H9 (cell line): Measurements from ENCODE around the gene CEMIP. TPM values are rescaled to one million over a fixed set of nuclear protein-coding genes. Genes with fewer than 3 reads are reported as not detected.

Source experiments
- DNase-seq: peaks from one replicate; pipeline ENCODE4 v3.0.0-alpha.2; 2017
- H2AFZ ChIP-seq: one replicate; pipeline ENCODE4 v1.6.1; 2013; ENCODE audit warnings: mild to moderate bottlenecking, low read length, control low read depth, moderate library complexity
- H2AK5ac ChIP-seq: 2 replicates; pipeline ENCODE4 v1.6.1; 2013; ENCODE audit warnings: low read length, control low read depth, mixed read lengths; ENCODE audit not compliant: insufficient read length
- H2BK120ac ChIP-seq: one replicate; pipeline ENCODE4 v1.6.1; 2013; ENCODE audit warnings: low read depth, mild to moderate bottlenecking, low read length, control low read depth, inconsistent platforms; ENCODE audit not compliant: poor library complexity, severe bottlenecking
- H2BK12ac ChIP-seq: 2 replicates; pipeline ENCODE4 v1.6.1; 2013; ENCODE audit warnings: low read length, control low read depth, mixed read lengths, low read depth; ENCODE audit not compliant: insufficient read length
- H2BK15ac ChIP-seq: 2 replicates; pipeline ENCODE4 v1.6.1; 2013; ENCODE audit warnings: low read depth, low read length, control low read depth
- H2BK20ac ChIP-seq: one replicate; pipeline ENCODE4 v1.6.1; 2013; ENCODE audit warnings: low read depth, mild to moderate bottlenecking, low read length, control low read depth, inconsistent platforms; ENCODE audit not compliant: poor library complexity, severe bottlenecking
- H2BK5ac ChIP-seq: 2 replicates; pipeline ENCODE4 v1.6.1; 2013; ENCODE audit warnings: low read length, control low read depth, mixed read lengths; ENCODE audit not compliant: insufficient read length
- H3K14ac ChIP-seq: 2 replicates; pipeline ENCODE4 v1.6.1; 2013; ENCODE audit warnings: low read length, control low read depth; ENCODE audit not compliant: insufficient read depth
- H3K18ac ChIP-seq: 2 replicates; pipeline ENCODE4 v1.6.1; 2013; ENCODE audit warnings: low read depth, mild to moderate bottlenecking, mixed read lengths, low read length, control low read depth; ENCODE audit not compliant: insufficient read length
- H3K23ac ChIP-seq: 2 replicates; pipeline ENCODE4 v1.6.1; 2013; ENCODE audit warnings: low read length, control low read depth, mixed read lengths, low read depth; ENCODE audit not compliant: insufficient read length
- H3K23me2 ChIP-seq: 2 replicates; pipeline ENCODE4 v1.6.1; 2013; ENCODE audit warnings: low read depth, mild to moderate bottlenecking, mixed read lengths, low read length, control low read depth; ENCODE audit not compliant: insufficient read length, poor library complexity, severe bottlenecking
- H3K27ac ChIP-seq: 2 replicates; pipeline ENCODE4 v1.5.1; 2013; ENCODE audit warnings: low read length, control low read depth, mixed read lengths, low read depth; ENCODE audit not compliant: insufficient read length
- H3K27me3 ChIP-seq: 2 replicates; pipeline ENCODE4 v1.6.1; 2013; ENCODE audit warnings: low read length, control low read depth, inconsistent platforms; ENCODE audit not compliant: insufficient read depth
- H3K4ac ChIP-seq: 2 replicates; pipeline ENCODE4 v1.6.1; 2013; ENCODE audit warnings: low read depth, mild to moderate bottlenecking, control low read depth, inconsistent platforms, low read length, moderate library complexity
- H3K4me1 ChIP-seq: 2 replicates; pipeline ENCODE4 v1.6.1; 2013; ENCODE audit warnings: low read length, control low read depth, inconsistent platforms; ENCODE audit not compliant: insufficient read depth
- H3K4me2 ChIP-seq: 2 replicates; pipeline ENCODE4 v1.6.1; 2013; ENCODE audit warnings: low read length, control low read depth, mixed read lengths; ENCODE audit not compliant: insufficient read length, insufficient read depth
- H3K56ac ChIP-seq: 2 replicates; pipeline ENCODE4 v1.6.1; 2013; ENCODE audit warnings: low read depth, mild to moderate bottlenecking, mixed read lengths, low read length, control low read depth; ENCODE audit not compliant: insufficient read length
- H3K79me1 ChIP-seq: 2 replicates; pipeline ENCODE4 v1.6.1; 2013; ENCODE audit warnings: low read depth, mild to moderate bottlenecking, moderate library complexity, low read length, control low read depth, inconsistent platforms; ENCODE audit not compliant: insufficient read depth, poor library complexity, severe bottlenecking
- H3K79me2 ChIP-seq: 2 replicates; pipeline ENCODE4 v1.6.1; 2013; ENCODE audit warnings: low read length, control low read depth, inconsistent platforms; ENCODE audit not compliant: insufficient read depth
- H3K9ac ChIP-seq: 2 replicates; pipeline ENCODE4 v1.6.1; 2013; ENCODE audit warnings: low read length, control low read depth, mixed read lengths; ENCODE audit not compliant: insufficient read length; ENCODE audit errors: extremely low read depth
- H3K9me3 ChIP-seq: one replicate; pipeline ENCODE4 v1.6.1; 2013; ENCODE audit warnings: low read depth, low read length, inconsistent platforms; ENCODE audit not compliant: control insufficient read depth
- H3T11ph ChIP-seq: one replicate; pipeline ENCODE4 v1.6.1; 2013; ENCODE audit warnings: mild to moderate bottlenecking, low read length, control low read depth, inconsistent platforms
- H4K20me1 ChIP-seq: one replicate; pipeline ENCODE4 v1.6.1; 2013; ENCODE audit not compliant: control insufficient read depth, insufficient read length, insufficient read depth
- H4K5ac ChIP-seq: 2 replicates; pipeline ENCODE4 v1.6.1; 2013; ENCODE audit warnings: low read depth, mild to moderate bottlenecking, mixed read lengths, low read length, control low read depth; ENCODE audit not compliant: insufficient read length
- H4K8ac ChIP-seq: replicated peaks from 2 replicates; pipeline ENCODE4 v1.6.1; 2013; ENCODE audit warnings: low read length, control low read depth, mixed read lengths, low read depth; ENCODE audit not compliant: insufficient read length
- H4K91ac ChIP-seq: 2 replicates; pipeline ENCODE4 v1.6.1; 2013; ENCODE audit warnings: low read depth, mild to moderate bottlenecking, moderate library complexity, mixed read lengths, low read length, control low read depth; ENCODE audit not compliant: insufficient read length
- H3K27ac Mint-ChIP-seq, 3 experiments: 2 replicates in 2 of 3; 3 replicates in 1 of 3; pipeline ENCODE4 v1.8.0; 2020 to 2021; ENCODE audit warnings: mixed read lengths in 3 of 3, mild to moderate bottlenecking in 1 of 3, moderate library complexity in 1 of 3
- H3K27me3 Mint-ChIP-seq: 2 replicates; pipeline ENCODE4 v1.8.0; 2021; ENCODE audit warnings: low read depth, mild to moderate bottlenecking, moderate library complexity, mixed read lengths
- H3K36me3 Mint-ChIP-seq, 3 experiments: 2 replicates in 2 of 3; 3 replicates in 1 of 3; pipeline ENCODE4 v1.8.0; 2020 to 2021; ENCODE audit warnings: low read depth in 3 of 3, mixed read lengths in 3 of 3; ENCODE audit not compliant: insufficient read depth in 1 of 3
- H3K4me1 Mint-ChIP-seq, 2 experiments: 2 replicates each; pipeline ENCODE4 v1.8.0; 2020; ENCODE audit warnings: mixed read lengths in 2 of 2
- H3K4me3 Mint-ChIP-seq, 2 experiments: 2 replicates in 1 of 2; 3 replicates in 1 of 2; pipeline ENCODE4 v1.8.0; 2020 to 2021; ENCODE audit warnings: mild to moderate bottlenecking in 2 of 2, mixed read lengths in 2 of 2, moderate library complexity in 1 of 2
- H3K9me3 Mint-ChIP-seq, 2 experiments: 2 replicates in 1 of 2; 3 replicates in 1 of 2; pipeline ENCODE4 v1.8.0; 2020; ENCODE audit warnings: mild to moderate bottlenecking in 2 of 2, mixed read lengths in 2 of 2, moderate library complexity in 1 of 2
- CTCF ChIP-seq: fragments of 200-600 bp; sonication (generic); conservative IDR thresholded peaks from 3 replicates; pipeline ENCODE4 v1.8.0; 2021; ENCODE audit warnings: antibody characterized with exemption, mild to moderate bottlenecking
- WGBS: extraction: QIAGEN DNeasy Blood & Tissue Kit; methylation state at CpG from one replicate; pipeline ENCODE4 v1.1.7; 2013; ENCODE audit warnings: missing lambda C conversion rate, low lambda C conversion rate, mixed read lengths; ENCODE audit not compliant: insufficient read length; ENCODE audit errors: extremely low coverage; 5-methylcytosine and 5-hydroxymethylcytosine counted together
- total RNA-seq: library from RNA; stranded (reverse); gene quantifications from 2 replicates; pipeline ENCODE4 v1.2.1, GENCODE V29; 2021

CEMIP gene
- total RNA-seq, 1 experiment from 2014 or later = 0.09 TPM

- H2BK15ac ChIP-seq = no peak overlapping the region
- H3K4ac ChIP-seq = no peak overlapping the region
- no peak overlapping the region for H3T11ph ChIP-seq
- no peak overlapping the region for H2BK5ac ChIP-seq
- H3K4me1 Mint-ChIP-seq = no peaks in the 10 kb centered on the region
- no peak overlapping the region for H3K14ac ChIP-seq
- no peaks in the 10 kb centered on the region for H3K27me3 ChIP-seq
- H3K23ac ChIP-seq = no peak overlapping the region
- H3K18ac ChIP-seq = no peak overlapping the region
- TF ChIP-seq CTCF = no peak
- no peaks in the 10 kb centered on the region for H3K4me1 ChIP-seq
- H3K9me3 ChIP-seq = no peaks in the 10 kb centered on the region
- no peaks in the 10 kb centered on the region; a peak in 1 of 7 replicates for H3K36me3 Mint-ChIP-seq
- H2BK20ac ChIP-seq = no peak overlapping the region
- H3K79me2 ChIP-seq = no peaks in the 10 kb centered on the region
- H3K9ac ChIP-seq = no peak overlapping the region
- H3K56ac ChIP-seq = no peak overlapping the region
- no peak overlapping the region for H3K4me3 Mint-ChIP-seq
- WGBS = no CpG with 5 or more reads among the region's 3 CpGs
- no peak overlapping the region for H4K8ac ChIP-seq
- H3K4me2 ChIP-seq = no peak overlapping the region
- no peak overlapping the region for H2AFZ ChIP-seq
- no peak overlapping the region for H3K27ac ChIP-seq
- H3K9me3 Mint-ChIP-seq = no peaks in the 10 kb centered on the region
- no peaks in the 10 kb centered on the region for H3K79me1 ChIP-seq
- peak overlapping the region in 1 of 3 experiments; percentile 10; a peak in 1 of 7 replicates for H3K27ac Mint-ChIP-seq
- no peak overlapping the region for H2BK120ac ChIP-seq
- no peak for DNase-seq
- no peaks in the 10 kb centered on the region for H3K23me2 ChIP-seq
- no peak overlapping the region for H4K5ac ChIP-seq
- no peak overlapping the region for H2AK5ac ChIP-seq
- H2BK12ac ChIP-seq = no peak overlapping the region
- H4K20me1 ChIP-seq = no peaks in the 10 kb centered on the region
- peaks cover 3% of the 10 kb centered on the region for H3K27me3 Mint-ChIP-seq
- H4K91ac ChIP-seq = no peak overlapping the region
Measured at GRCh38 chr15:80926126-80926525, 147.0 kb downstream of the CEMIP start.
